ENCODE measurements around the gene TRPM8.

TRPM8 gene

DNA sequence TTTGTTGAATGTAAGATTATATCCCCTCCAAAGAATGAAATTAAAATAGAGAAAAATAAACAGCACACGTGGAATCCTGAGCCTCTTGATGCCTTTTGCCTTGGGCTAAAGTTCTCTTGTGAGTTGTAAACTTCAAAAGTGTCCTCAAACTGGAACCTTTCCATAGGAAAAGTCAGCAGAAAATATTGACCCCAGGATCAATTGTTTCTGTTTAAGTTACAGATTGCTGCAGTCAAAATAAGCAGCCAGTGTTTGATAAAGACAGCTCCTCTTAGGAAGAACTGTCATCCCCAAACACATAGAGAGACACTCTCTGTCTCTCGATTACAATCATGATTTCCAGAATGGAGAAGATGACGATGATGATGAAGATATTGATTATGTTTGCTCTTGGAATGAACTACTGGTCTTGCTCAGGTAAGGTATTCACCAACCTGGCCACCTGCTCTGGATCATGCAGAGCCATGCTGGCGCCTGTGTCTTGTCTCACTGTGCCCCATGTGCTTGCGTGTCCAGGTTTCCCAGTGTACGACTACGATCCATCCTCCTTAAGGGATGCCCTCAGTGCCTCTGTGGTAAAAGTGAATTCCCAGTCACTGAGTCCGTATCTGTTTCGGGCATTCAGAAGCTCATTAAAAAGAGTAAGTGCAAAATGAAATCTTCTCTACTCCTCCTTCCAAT lies 133.4 kb downstream of the TRPM8 start, which contains the start of gene SPP2:
SPP2 (plus strand) TSS at position 248 of the 681 bp plus-strand sequence; CDS start at position 333, 85 bp downstream.
- H3K9ac ChIP-seq, result no peak within 1 kb of the TSS
- H3K27me3 ChIP-seq, result no peaks in the 10 kb centered on the region
- no peak for TF ChIP-seq Cebpa-rat (IDR thresholded peaks at IDR 0.05)
- no peak within 1 kb of the TSS for H3K4me3 ChIP-seq
- peaks cover 0 to 5% (median 0%) of the 10 kb centered on the region in 10 experiments; a peak in 1 of 20 replicates for H3K4me1 ChIP-seq
- no peak within 1 kb of the TSS for H3K27ac ChIP-seq
- H3K9me3 ChIP-seq (replicated peaks in 1 of 11), result peaks cover 0 to 45% (median 25%) of the 10 kb centered on the region in 11 experiments; a peak in 15 of 22 replicates
- no peaks in the 10 kb centered on the region for H3K36me3 ChIP-seq
- H3K4me2 ChIP-seq, result 0 out of 22 replicates have a peak within 1 kb of the TSS, but pooled peaks of 1 of the 11 experiments have one; percentile 6
- no peaks in the 10 kb centered on the region for H4K20me1 ChIP-seq

DNA sequence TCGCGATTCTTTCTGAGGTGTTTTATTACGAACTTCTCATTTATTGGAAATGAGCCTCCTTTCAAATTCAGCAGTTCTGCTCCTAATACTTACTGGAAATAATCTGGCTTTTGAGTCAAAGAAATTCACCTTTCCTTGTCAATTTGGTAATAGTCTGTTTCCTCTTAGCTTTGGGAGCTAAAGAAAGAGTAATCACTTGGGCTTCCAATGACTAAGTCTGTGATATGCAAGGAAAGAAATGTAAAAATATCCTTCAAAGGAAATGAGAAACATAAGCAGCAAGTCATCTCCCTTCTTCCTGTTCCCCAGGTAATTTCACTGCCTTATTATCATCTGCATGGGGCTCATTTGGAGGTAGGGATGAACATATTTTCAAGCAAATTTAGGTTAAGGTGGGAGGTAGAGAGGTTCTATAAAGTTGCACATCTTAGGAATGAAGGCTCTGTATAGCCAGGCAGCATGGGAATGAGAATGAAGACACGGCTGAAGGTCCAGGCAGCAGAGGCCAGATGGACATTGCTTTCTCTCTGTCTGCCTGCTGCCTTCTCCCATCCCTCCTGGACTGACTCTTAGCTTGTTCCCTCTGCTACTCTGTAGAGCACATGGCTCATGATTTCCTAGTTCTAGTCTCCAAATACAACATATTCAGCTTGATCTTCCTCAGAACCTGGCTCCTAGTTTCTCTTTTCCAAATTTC lies 134.3 kb downstream of the TRPM8 start:
- Histone ChIP-seq H3K4me2 (0 out of 22 replicates have a peak overlapping the region, but pooled peaks of 1 of the 11 experiments have one; percentile 6), H3K4me1 (peaks cover 0 to 5% (median 0%) of the 10 kb centered on the region in 10 experiments; a peak in 1 of 20 replicates), H3K9ac (no peak overlapping the region), H3K27ac (no peak overlapping the region), H3K4me3 (no peak overlapping the region), H3K36me3 (no peaks in the 10 kb centered on the region), H3K9me3 (replicated peaks in 1 of 11) (peaks cover 0 to 45% (median 25%) of the 10 kb centered on the region in 11 experiments; a peak in 15 of 22 replicates), H4K20me1 (no peaks in the 10 kb centered on the region), H3K27me3 (no peaks in the 10 kb centered on the region)
- TF ChIP-seq Cebpa-rat (IDR thresholded peaks at IDR 0.05), result no peak

DNA sequence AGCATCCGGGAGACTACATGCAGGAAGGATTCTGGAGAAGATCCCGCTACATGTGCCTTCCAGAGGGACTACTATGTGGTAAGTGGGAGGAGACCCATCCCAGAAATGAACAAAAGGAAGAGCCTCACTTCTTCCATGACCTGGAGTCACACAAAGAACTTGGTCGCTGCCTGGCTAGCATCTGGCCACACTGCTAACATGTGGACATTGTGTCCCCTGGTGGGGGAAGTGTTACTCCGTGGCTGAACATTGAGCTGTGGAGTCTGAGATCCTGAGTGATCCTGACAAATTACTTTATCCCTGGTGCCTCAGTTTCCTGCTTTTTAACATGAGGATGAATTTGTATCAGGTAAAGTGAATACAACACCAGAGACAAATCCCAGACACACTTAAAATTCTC lies 141.7 kb downstream of the TRPM8 start:
- H3K4me2 ChIP-seq, result no peak overlapping the region
- H3K36me3 ChIP-seq, result no peaks in the 10 kb centered on the region
- peaks cover 0 to 6% (median 0%) of the 10 kb centered on the region in 10 experiments; a peak in 4 of 20 replicates for H3K4me1 ChIP-seq
- H3K27ac ChIP-seq, result no peak overlapping the region
- no peak for TF ChIP-seq Cebpa-rat (IDR thresholded peaks at IDR 0.05)
- no peaks in the 10 kb centered on the region for H3K27me3 ChIP-seq
- peaks cover 0 to 45% (median 16%) of the 10 kb centered on the region in 11 experiments; a peak in 18 of 22 replicates for H3K9me3 ChIP-seq (replicated peaks in 1 of 11)
- H3K4me3 ChIP-seq, result no peak overlapping the region
- H4K20me1 ChIP-seq, result no peaks in the 10 kb centered on the region
- no peak overlapping the region for H3K9ac ChIP-seq

DNA sequence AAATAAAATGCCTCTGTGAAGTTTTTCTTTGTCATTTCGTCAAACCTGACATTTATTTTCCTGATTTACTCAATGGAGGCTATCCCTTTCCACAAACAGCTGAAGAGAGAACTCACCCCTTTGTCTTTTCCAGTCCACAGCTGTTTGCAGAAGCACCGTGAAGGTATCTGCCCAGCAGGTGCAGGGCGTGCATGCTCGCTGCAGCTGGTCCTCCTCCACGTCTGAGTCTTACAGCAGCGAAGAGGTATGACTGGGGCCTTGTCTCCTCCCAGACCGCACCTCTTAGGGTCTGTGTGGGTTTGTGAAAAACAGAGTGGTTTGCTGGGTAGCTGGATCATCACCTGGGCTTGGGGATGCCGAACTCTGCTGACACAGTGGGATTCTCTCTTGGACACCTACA lies 143.1 kb downstream of the TRPM8 start:
- no peak overlapping the region for H3K27ac ChIP-seq
- no peaks in the 10 kb centered on the region for H3K36me3 ChIP-seq
- H3K4me3 ChIP-seq, result no peak overlapping the region
- TF ChIP-seq Cebpa-rat (IDR thresholded peaks at IDR 0.05), result no peak
- H3K4me2 ChIP-seq, result no peak overlapping the region
- no peaks in the 10 kb centered on the region for H4K20me1 ChIP-seq
- peaks cover 0 to 11% (median 0%) of the 10 kb centered on the region in 10 experiments; a peak in 7 of 20 replicates for H3K4me1 ChIP-seq
- no peak overlapping the region for H3K9ac ChIP-seq
- H3K9me3 ChIP-seq (replicated peaks in 1 of 11), result peaks cover 0 to 34% (median 8%) of the 10 kb centered on the region in 11 experiments; a peak in 13 of 22 replicates
- no peaks in the 10 kb centered on the region for H3K27me3 ChIP-seq

DNA sequence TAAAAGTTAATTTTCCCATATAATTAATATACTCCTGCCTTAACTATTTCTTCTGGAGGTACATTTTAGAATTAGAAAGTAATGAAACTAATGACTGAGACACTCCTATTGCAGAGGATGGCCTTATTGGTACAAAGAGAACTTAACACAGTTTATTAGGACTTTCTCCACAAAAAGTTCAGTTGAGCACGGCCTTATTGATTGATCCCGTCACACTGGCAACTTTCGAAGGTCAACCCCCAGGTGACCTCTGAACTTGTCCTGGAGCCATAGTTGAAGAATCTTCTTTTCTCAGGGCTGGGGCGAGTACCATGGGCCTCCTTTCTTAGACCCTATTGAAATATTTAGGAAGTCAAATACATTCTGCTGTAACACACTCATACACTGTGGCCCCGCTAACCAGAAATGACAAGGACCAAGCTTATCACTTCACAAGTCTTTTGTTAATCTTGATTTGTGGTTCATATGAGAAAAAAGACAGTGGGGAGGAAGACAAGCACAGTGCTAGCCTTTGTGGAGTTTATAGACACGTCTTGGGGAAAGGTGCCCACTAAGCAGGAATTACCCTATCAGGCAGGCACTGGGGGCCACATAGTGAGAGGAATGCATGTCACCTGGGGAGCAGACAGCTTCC lies 144.6 kb downstream of the TRPM8 start:
- TF ChIP-seq Cebpa-rat (IDR thresholded peaks at IDR 0.05), result no peak
- Histone ChIP-seq H3K4me1 (peaks cover 0 to 15% (median 0%) of the 10 kb centered on the region in 10 experiments; a peak in 7 of 20 replicates), H3K4me3 (no peak overlapping the region), H3K36me3 (no peaks in the 10 kb centered on the region), H4K20me1 (no peaks in the 10 kb centered on the region), H3K9me3 (replicated peaks in 1 of 11) (peaks cover 4 to 46% (median 10%) of the 10 kb centered on the region in 11 experiments; a peak in 17 of 22 replicates), H3K9ac (no peak overlapping the region), H3K4me2 (no peak overlapping the region), H3K27me3 (no peaks in the 10 kb centered on the region), H3K27ac (no peak overlapping the region)

DNA sequence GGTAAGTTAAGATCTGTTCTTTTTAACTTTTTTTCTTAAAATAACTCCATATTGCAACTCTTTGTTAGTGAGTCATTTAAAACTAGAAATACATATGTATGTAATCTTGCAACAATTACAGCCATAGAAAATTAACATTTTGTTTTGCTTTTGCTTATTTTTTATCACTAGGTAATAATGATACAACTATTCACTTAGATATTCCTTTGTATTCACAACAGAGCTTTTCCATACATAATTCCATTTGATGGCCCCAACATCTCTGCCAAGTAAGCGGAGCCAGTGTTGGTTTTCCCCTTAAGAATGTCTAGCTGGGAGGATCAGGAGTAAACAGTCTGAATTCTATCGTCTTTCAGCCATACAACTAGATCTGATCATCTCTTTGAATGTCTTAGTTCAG lies 149.4 kb downstream of the TRPM8 start:
- Histone ChIP-seq H3K4me1 (peaks cover 1 to 33% (median 10%) of the 10 kb centered on the region in 10 experiments; a peak in 18 of 20 replicates), H4K20me1 (no peaks in the 10 kb centered on the region), H3K4me3 (no peak overlapping the region), H3K27ac (no peak overlapping the region), H3K4me2 (no peak overlapping the region), H3K36me3 (0 out of 22 replicates have a peak, but pooled peaks cover 0 to 13% (median 0%) of the 10 kb centered on the region in 11 experiments), H3K27me3 (no peaks in the 10 kb centered on the region), H3K9ac (no peak overlapping the region), H3K9me3 (replicated peaks in 1 of 11) (peaks cover 19 to 66% (median 36%) of the 10 kb centered on the region in 11 experiments)
- TF ChIP-seq Cebpa-rat (IDR thresholded peaks at IDR 0.05), result no peak
